ENCODE measurements around the gene ZNF174. TPM values are rescaled to one million over a fixed set of nuclear protein-coding genes. Genes with fewer than 3 reads are reported as not detected.

The ZNF174 gene
- total RNA-seq, 1 experiment from 2014 or later = 10.8 TPM

- Histone ChIP-seq H4K20me1 (ENCODE audit: control insufficient read depth, insufficient read depth, insufficient read length) (no peaks in the 10 kb centered on the region), H3K4me2 (ENCODE audit: insufficient read depth, insufficient read length, low read length) (no peak overlapping the region), H3K27ac (ENCODE audit: insufficient read length, low read depth, low read length) (no peak overlapping the region), H2BK5ac (ENCODE audit: insufficient read length, low read length) (no peak overlapping the region), H2AFZ (ENCODE audit: low read length) (no peak overlapping the region), H3T11ph (ENCODE audit: low read length) (no peak overlapping the region), H3K4me1 (ENCODE audit: insufficient read depth, low read length) (no peaks in the 10 kb centered on the region), H2BK12ac (ENCODE audit: insufficient read length, low read depth, low read length) (no peak overlapping the region), H3K27me3 (ENCODE audit: insufficient read depth, low read length) (no peaks in the 10 kb centered on the region), H3K9me3 (ENCODE audit: control insufficient read depth, low read depth, low read length) (peaks cover 6% of the 10 kb centered on the region), H2AK5ac (ENCODE audit: insufficient read length, low read length) (no peak overlapping the region), H4K5ac (ENCODE audit: insufficient read length, low read depth, low read length) (no peak overlapping the region), H3K9ac (ENCODE audit: extremely low read depth, insufficient read length, low read length) (no peak overlapping the region), H3K79me2 (ENCODE audit: insufficient read depth, low read length) (no peaks in the 10 kb centered on the region), H3K23ac (ENCODE audit: insufficient read length, low read depth, low read length) (no peak overlapping the region), H3K23me2 (ENCODE audit: insufficient read length, low read depth, low read length, poor library complexity, severe bottlenecking) (no peaks in the 10 kb centered on the region), H3K56ac (ENCODE audit: insufficient read length, low read depth, low read length) (no peak overlapping the region), H2BK20ac (ENCODE audit: low read depth, low read length, poor library complexity, severe bottlenecking) (no peak overlapping the region), H2BK15ac (ENCODE audit: low read depth, low read length) (no peak overlapping the region), H4K8ac (replicated peaks; ENCODE audit: insufficient read length, low read depth, low read length) (no peak overlapping the region), H3K18ac (ENCODE audit: insufficient read length, low read depth, low read length) (no peak overlapping the region), H3K14ac (ENCODE audit: insufficient read depth, low read length) (no peak overlapping the region), H2BK120ac (ENCODE audit: low read depth, low read length, poor library complexity, severe bottlenecking) (no peak overlapping the region), H3K4ac (ENCODE audit: low read depth, low read length) (no peak overlapping the region), H4K91ac (ENCODE audit: insufficient read length, low read depth, low read length) (no peak overlapping the region), H3K79me1 (ENCODE audit: insufficient read depth, low read depth, low read length, poor library complexity, severe bottlenecking) (no peaks in the 10 kb centered on the region)
- H3K4me3 Mint-ChIP-seq = no peak overlapping the region
- no peak overlapping the region for H3K27ac Mint-ChIP-seq
- H3K9me3 Mint-ChIP-seq = peaks cover 66 to 73% of the 10 kb centered on the region in 2 experiments
- peaks cover 48% of the 10 kb centered on the region for H3K27me3 Mint-ChIP-seq (ENCODE audit: low read depth)
- peaks cover 0 to 2% (median 0%) of the 10 kb centered on the region in 3 experiments; a peak in 1 of 7 replicates for H3K36me3 Mint-ChIP-seq (ENCODE audit: insufficient read depth in 1 of 3, low read depth in 3 of 3)
- no peak for TF ChIP-seq CTCF (conservative IDR thresholded peaks at IDR 0.05)
- no peaks in the 10 kb centered on the region for H3K4me1 Mint-ChIP-seq
- no CpG with 5 or more reads among the region's 1 CpG for WGBS (ENCODE audit: extremely low coverage, insufficient read length, low lambda C conversion rate)
- no peak for DNase-seq
Observed at GRCh38 chr16:3358871-3359270, 42.1 kb upstream of the ZNF174 start.
